OCI-LY7 (cell line): ENCODE measurements around the gene STX8.

ENCODE experiments used
- EZH2phosphoT487 ChIP-seq: fragments of 200-600 bp; sonication (generic); IDR thresholded peaks from 2 replicates; pipeline ENCODE4 v1.6.1; 2018; ENCODE audit warnings: low read depth, borderline replicate concordance, mild to moderate bottlenecking, mixed run types, antibody characterized with exemption, low read length, moderate library complexity, mixed read lengths
- TF ChIP-seq, protein P1 (sequence below): fragments of 200-600 bp; sonication (generic); conservative IDR thresholded peaks from 2 replicates; pipeline ENCODE4 v1.5.1; 2014; ENCODE audit warnings: mild to moderate bottlenecking, antibody characterized with exemption, low read length, moderate library complexity, mixed read lengths

DNA sequence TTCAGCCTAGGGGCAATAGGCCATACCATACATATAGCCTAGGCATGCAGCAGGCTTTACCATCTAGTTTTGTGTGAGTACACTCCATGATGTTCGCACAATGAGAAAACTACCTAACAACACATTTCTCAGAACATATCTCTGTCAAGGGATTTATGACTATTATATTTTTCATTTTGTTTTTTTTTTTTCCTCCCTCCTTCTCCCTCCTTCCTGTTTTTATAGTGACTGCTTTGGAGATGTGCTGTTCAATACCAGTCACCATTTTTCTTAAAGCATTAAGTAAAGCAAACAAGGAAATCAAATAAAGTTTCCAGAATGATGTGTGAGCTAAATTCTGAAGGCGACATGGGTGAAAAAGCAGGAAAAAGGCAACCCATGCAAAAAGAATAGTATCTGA is 194.6 kb downstream of the STX8 start:
- TF ChIP-seq, protein P1, sequence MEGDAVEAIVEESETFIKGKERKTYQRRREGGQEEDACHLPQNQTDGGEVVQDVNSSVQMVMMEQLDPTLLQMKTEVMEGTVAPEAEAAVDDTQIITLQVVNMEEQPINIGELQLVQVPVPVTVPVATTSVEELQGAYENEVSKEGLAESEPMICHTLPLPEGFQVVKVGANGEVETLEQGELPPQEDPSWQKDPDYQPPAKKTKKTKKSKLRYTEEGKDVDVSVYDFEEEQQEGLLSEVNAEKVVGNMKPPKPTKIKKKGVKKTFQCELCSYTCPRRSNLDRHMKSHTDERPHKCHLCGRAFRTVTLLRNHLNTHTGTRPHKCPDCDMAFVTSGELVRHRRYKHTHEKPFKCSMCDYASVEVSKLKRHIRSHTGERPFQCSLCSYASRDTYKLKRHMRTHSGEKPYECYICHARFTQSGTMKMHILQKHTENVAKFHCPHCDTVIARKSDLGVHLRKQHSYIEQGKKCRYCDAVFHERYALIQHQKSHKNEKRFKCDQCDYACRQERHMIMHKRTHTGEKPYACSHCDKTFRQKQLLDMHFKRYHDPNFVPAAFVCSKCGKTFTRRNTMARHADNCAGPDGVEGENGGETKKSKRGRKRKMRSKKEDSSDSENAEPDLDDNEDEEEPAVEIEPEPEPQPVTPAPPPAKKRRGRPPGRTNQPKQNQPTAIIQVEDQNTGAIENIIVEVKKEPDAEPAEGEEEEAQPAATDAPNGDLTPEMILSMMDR, result no peak
- no peak for TF ChIP-seq EZH2phosphoT487
